GM23248 (cell line): ENCODE measurements around the gene LYSET. TPM values are rescaled to one million over a fixed set of nuclear protein-coding genes. Genes with fewer than 3 reads are reported as not detected.
"Not testable (repeated sequence)": the region's sequence is repeated elsewhere in the genome, so short reads cannot be mapped to it uniquely, and the experiment has no call there.

Source experiments
- DNase-seq: peaks from one replicate; pipeline ENCODE4 v3.0.0-alpha.2; 2015
- H2AFZ ChIP-seq: fragments of 200-600 bp; sonication (generic); 2 replicates; pipeline ENCODE4 v1.6.1; 2016; ENCODE audit warnings: antibody characterized with exemption
- H3F3A ChIP-seq: fragments of 200-600 bp; sonication (generic); 2 replicates; pipeline ENCODE4 v1.6.1; 2016; ENCODE audit warnings: mild to moderate bottlenecking, antibody characterized with exemption, mixed run types; ENCODE audit not compliant: insufficient read depth
- H3K27ac ChIP-seq: fragments of 200-600 bp; sonication (generic); 2 replicates; pipeline ENCODE4 v1.5.1; 2016; ENCODE audit warnings: mild to moderate bottlenecking
- H3K27me3 ChIP-seq: fragments of 200-600 bp; sonication (generic); replicated peaks from 2 replicates; pipeline ENCODE4 v1.6.1; 2016; ENCODE audit warnings: mild to moderate bottlenecking; ENCODE audit not compliant: insufficient read depth
- H3K36me3 ChIP-seq: fragments of 200-600 bp; sonication (generic); 2 replicates; pipeline ENCODE4 v1.6.1; 2016; ENCODE audit warnings: low read depth, mild to moderate bottlenecking
- H3K4me1 ChIP-seq: fragments of 200-600 bp; sonication (generic); 2 replicates; pipeline ENCODE4 v1.6.1; 2016; ENCODE audit warnings: mild to moderate bottlenecking; ENCODE audit not compliant: insufficient read depth
- H3K4me2 ChIP-seq: fragments of 200-600 bp; sonication (generic); one replicate; pipeline ENCODE4 v1.6.1; 2016; ENCODE audit warnings: mild to moderate bottlenecking; ENCODE audit not compliant: unreplicated experiment
- H3K4me3 ChIP-seq: fragments of 200-600 bp; sonication (generic); 2 replicates; pipeline ENCODE4 v1.5.1; 2016; ENCODE audit warnings: mild to moderate bottlenecking
- H3K79me2 ChIP-seq: fragments of 200-600 bp; sonication (generic); 2 replicates; pipeline ENCODE4 v1.6.1; 2016; ENCODE audit warnings: mild to moderate bottlenecking; ENCODE audit not compliant: insufficient read depth
- H3K9ac ChIP-seq: fragments of 200-600 bp; sonication (generic); 2 replicates; pipeline ENCODE4 v1.6.1; 2016; ENCODE audit warnings: mild to moderate bottlenecking
- H3K9me2 ChIP-seq: fragments of 200-600 bp; sonication (generic); 2 replicates; pipeline ENCODE4 v1.6.1; 2016; ENCODE audit warnings: mixed run types, mild to moderate bottlenecking, moderate library complexity; ENCODE audit not compliant: insufficient read depth
- H3K9me3 ChIP-seq: fragments of 200-600 bp; sonication (generic); one replicate; pipeline ENCODE4 v1.6.1; 2017; ENCODE audit warnings: low read depth
- H4K20me1 ChIP-seq: fragments of 200-600 bp; sonication (generic); 2 replicates; pipeline ENCODE4 v1.6.0; 2016; ENCODE audit not compliant: insufficient read depth
- EZH2 ChIP-seq: fragments of 200-600 bp; sonication (generic); IDR thresholded peaks from 2 replicates; pipeline ENCODE4 v1.6.1; 2018; ENCODE audit warnings: antibody characterized with exemption, mild to moderate bottlenecking; ENCODE audit not compliant: insufficient read depth, poor library complexity, severe bottlenecking
- EZH2phosphoT487 ChIP-seq: fragments of 200-600 bp; sonication (generic); IDR thresholded peaks from 2 replicates; pipeline ENCODE4 v1.6.1; 2018; ENCODE audit warnings: antibody characterized with exemption, moderate library complexity, mild to moderate bottlenecking, low read depth; ENCODE audit not compliant: insufficient read depth
- WGBS, 2 experiments: methylation state at CpG; one replicate each; pipeline ENCODE4 v1.1.6; 2015 to 2017; ENCODE audit warnings: low lambda C conversion rate in 2 of 2, low coverage in 1 of 2; ENCODE audit errors: missing lambda C conversion rate in 2 of 2; 5-methylcytosine and 5-hydroxymethylcytosine counted together
- in situ Hi-C: fragments of 300-500 bp; cut with MboI; formaldehyde crosslinking; loops from 2 replicates; pipeline ENCODE4 v1.15.0; 2020
- polyA plus RNA-seq: library from polyadenylated mRNA; unstranded; fragments of >200 nt; fragmentation: Nextera tagmentation; extraction: Ambion mirVana; gene quantifications from 2 replicates; pipeline ENCODE4 v1.2.1, GENCODE V29; 2016
- total RNA-seq: library from RNA; depleted of rRNA; stranded (reverse); fragments of >200 nt; shearing (Covaris generic); gene quantifications from 2 replicates; pipeline ENCODE4 v1.2.3, GENCODE V29; 2014; rRNA removed

LYSET gene, protein sequence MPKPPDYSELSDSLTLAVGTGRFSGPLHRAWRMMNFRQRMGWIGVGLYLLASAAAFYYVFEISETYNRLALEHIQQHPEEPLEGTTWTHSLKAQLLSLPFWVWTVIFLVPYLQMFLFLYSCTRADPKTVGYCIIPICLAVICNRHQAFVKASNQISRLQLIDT
- total RNA-seq (6.2 and 7.7 TPM in 2 replicates), polyA plus RNA-seq (18.5 and 18.7 TPM in 2 replicates)

DNA sequence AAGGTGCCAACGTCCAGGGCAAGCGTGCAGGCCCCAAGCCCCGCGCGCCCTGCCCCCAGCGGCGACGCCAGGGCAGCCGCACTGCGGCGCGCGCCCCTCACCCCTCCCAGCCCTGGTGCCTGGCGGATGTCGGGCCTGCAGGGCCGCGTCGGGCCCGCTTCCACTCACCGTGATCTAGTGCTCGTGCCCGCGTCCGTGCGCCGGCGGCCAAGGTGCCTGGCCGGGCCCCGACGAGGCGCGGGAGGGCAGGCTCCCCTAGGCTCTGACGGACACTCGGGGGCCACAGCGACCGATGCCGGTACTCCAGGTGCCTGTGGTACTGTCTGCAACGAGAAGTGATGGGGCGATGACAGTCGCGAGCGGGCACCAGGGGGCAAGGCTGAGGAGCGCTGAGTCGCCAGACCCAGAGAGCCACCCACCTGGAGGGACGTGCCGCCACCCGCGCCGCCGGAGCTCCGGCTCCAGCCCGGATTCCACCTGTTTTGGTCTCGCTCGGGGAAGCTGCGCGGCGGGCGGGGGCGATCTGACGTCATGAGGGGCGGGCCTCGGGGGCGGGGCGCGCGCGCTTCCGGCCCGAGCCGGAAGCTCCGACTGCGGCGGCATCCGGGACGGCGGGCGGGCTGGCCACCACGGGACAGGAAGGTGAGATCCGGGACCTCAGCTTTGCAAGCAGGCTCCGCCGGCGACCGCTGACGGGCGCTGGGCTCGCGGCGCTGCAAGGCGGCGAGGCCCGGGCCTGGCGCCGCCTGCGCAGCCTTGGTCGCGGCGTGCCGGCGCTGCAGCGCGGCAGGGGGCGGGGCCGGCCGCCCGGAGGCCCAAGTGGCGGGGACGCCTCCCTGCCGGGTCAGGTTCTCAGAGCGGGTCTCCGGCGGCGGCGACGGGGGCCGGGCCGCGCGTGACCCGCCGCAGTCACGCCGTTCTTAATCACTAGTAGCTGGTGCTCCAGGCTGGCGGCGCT is at the start of gene LYSET, which contains the start of gene MOAP1:
LYSET (plus strand) TSS at position 927 of the 958 bp plus-strand sequence. CDS start 89 bp downstream, outside the sequence.
MOAP1 (minus strand) TSS at position 507 of the 958 bp plus-strand sequence. CDS start 655 bp downstream, outside the sequence.
- H3K79me2 ChIP-seq = peaks cover 38% of the 10 kb centered on the region
- H3K4me2 ChIP-seq = peak within 1 kb of the TSS; percentile 96
- peak within 1 kb of the TSS; percentile 96 for H3K9ac ChIP-seq
- no peaks in the 10 kb centered on the region for H3K27me3 ChIP-seq
- H3K9me3 ChIP-seq = no peaks in the 10 kb centered on the region
- H3K9me2 ChIP-seq = no peaks in the 10 kb centered on the region
- H3K36me3 ChIP-seq = peaks cover 5% of the 10 kb centered on the region; the same call in 1 of the 2 replicates
- peaks cover 13% of the 10 kb centered on the region for H3K4me1 ChIP-seq
- peak within 1 kb of the TSS; percentile 85 for H3K27ac ChIP-seq
- DNase-seq = peak; percentile 93
- TF ChIP-seq EZH2 (no peak), EZH2phosphoT487 (no peak)
- 0 to 1% methylated on average over 44 to 80 of the region's 124 CpGs for WGBS, 2 experiments
- peak within 1 kb of the TSS; percentile 92 for H3K4me3 ChIP-seq
- peaks cover 5% of the 10 kb centered on the region; the same call in 1 of the 2 replicates for H3F3A ChIP-seq
- H2AFZ ChIP-seq = peak within 1 kb of the TSS; percentile 96
- in situ Hi-C loops = no loop called here
- H4K20me1 ChIP-seq = no peaks in the 10 kb centered on the region

DNA sequence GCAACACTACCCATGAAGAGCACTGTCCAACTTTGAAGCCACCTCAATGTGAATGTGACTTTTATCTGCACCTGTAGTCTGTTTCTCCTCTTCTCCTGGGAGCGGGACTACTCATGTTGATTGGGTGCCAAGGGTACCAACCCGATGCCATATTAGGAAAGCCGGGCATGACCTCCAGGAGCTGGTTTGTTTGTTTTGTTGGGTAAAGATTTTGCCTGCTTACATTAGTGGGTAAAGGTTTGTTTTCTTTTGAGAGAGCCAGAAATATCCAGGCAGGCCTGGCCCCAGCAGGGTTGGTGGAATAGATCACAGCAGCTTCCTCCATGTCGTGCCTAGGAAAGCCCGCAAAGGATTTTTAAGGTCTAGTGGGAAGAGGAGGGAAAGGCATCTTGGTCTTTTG is 49.7 kb upstream of the LYSET start:
- Histone ChIP-seq H3K4me2 (no peak overlapping the region), H4K20me1 (no peaks in the 10 kb centered on the region), H3K27ac (no peak overlapping the region), H2AFZ (no peak overlapping the region), H3K4me1 (peaks cover 5% of the 10 kb centered on the region), H3K27me3 (no peaks in the 10 kb centered on the region), H3F3A (peaks cover 5% of the 10 kb centered on the region; the same call in 1 of the 2 replicates), H3K36me3 (no peaks in the 10 kb centered on the region), H3K9me3 (no peaks in the 10 kb centered on the region), H3K9ac (no peak overlapping the region), H3K79me2 (no peaks in the 10 kb centered on the region), H3K4me3 (no peak overlapping the region), H3K9me2 (no peaks in the 10 kb centered on the region)
- WGBS, 2 experiments = 91 to 95% methylated on average over 5 of the region's 5 CpGs
- no peak for DNase-seq
- in situ Hi-C loops = loop anchor here (10.0 kb wide), 1 partner anchor 181 kb away; no protein-coding TSS in a partner anchor
- TF ChIP-seq EZH2phosphoT487 (no peak), EZH2 (no peak)

DNA sequence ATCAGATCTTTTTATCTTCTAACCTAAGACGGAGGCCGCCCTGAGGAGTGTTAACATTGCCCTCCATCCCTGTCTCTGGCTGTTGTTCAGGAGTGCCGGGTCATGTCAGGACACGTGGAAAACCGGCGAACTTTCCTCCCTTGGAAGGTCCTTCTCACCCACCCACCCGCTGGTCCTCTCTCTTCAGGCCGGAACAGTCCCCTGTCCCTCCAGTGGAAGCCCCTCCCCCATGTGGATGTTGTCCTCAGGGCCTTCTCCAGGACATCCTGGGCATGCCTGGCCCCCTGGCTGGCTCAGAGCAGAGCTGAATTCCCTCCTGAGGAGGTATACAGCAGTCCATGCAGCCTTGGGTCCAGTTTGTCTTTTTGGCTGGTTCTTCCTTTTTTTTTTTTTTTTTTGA is 49.1 kb upstream of the LYSET start:
- no peak overlapping the region for H3K4me3 ChIP-seq

DNA sequence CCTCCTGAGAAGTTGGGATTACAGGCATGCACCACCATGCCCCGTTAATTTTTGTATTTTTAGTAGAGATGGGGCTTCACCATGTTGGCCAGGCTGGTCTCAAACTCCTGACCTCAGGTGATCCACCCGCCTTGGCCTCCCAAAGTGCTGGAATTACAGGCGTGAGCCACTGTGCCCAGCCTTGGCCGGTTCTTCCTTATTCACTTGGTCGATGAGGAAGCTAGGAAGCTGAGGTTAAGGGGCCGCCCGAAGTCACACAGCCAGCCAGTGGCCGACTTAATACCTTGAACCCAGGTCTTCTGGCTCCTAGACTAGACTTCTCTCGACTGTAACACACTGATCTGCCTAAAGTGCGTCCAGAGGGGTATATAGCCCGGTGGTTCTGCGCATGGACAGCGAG is 48.6 kb upstream of the LYSET start:
- H3K4me2 ChIP-seq, H3K4me3 ChIP-seq, H3K9me2 ChIP-seq, DNase-seq, H3F3A ChIP-seq, H3K79me2 ChIP-seq, H3K9me3 ChIP-seq, H4K20me1 ChIP-seq, H3K27ac ChIP-seq, H2AFZ ChIP-seq, H3K9ac ChIP-seq, H3K27me3 ChIP-seq, H3K4me1 ChIP-seq, H3K36me3 ChIP-seq: not testable (repeated sequence)
- WGBS, 2 experiments = 80 to 84% methylated on average over 13 of the region's 13 CpGs
- in situ Hi-C loops = loop anchor here (10.0 kb wide), 1 partner anchor 182 kb away; no protein-coding TSS in a partner anchor

More for the DNA sequence above, 49.1 kb upstream of the LYSET start:
- Histone ChIP-seq H3K36me3 (no peaks in the 10 kb centered on the region), H2AFZ (no peak overlapping the region), H3K27ac (no peak overlapping the region), H3K27me3 (no peaks in the 10 kb centered on the region), H3K9me3 (no peaks in the 10 kb centered on the region), H3K4me2 (no peak overlapping the region), H4K20me1 (no peaks in the 10 kb centered on the region), H3K4me1 (peaks cover 5% of the 10 kb centered on the region), H3K9ac (no peak overlapping the region), H3K9me2 (no peaks in the 10 kb centered on the region), H3K79me2 (no peaks in the 10 kb centered on the region), H3F3A (peaks cover 5% of the 10 kb centered on the region; the same call in 1 of the 2 replicates)
- 64 to 78% methylated on average over 6 to 8 of the region's 8 CpGs for WGBS, 2 experiments
- no peak for DNase-seq
- no peak for TF ChIP-seq EZH2
- TF ChIP-seq EZH2phosphoT487 = no peak
- in situ Hi-C loops = loop anchor here (10.0 kb wide), 1 partner anchor 181 kb away; no protein-coding TSS in a partner anchor
